GM12864 (cell line): ENCODE results near the gene DNAJB5.
"Not testable (repeated sequence)": the region's sequence is repeated elsewhere in the genome, so short reads cannot be mapped to it uniquely, and the experiment has no call there.

Experiments used
- DNase-seq: peaks from one replicate; pipeline ENCODE4 v3.0.0-alpha.2; 2011; ENCODE audit warnings: low read depth
- H3K4me3 ChIP-seq: 2 replicates; pipeline ENCODE4 v1.5.1; 2011; ENCODE audit warnings: mild to moderate bottlenecking, low read depth, low read length, control low read depth
- CTCF ChIP-seq: IDR thresholded peaks from 2 replicates; pipeline ENCODE4 v1.5.1; 2011; ENCODE audit warnings: low read depth, mild to moderate bottlenecking, moderate library complexity, low read length, control low read depth, inconsistent platforms; ENCODE audit errors: missing control alignments

Gene DNAJB5

GRCh38 chr9:35000535-35001284, 11.2 kb downstream of the DNAJB5 start:
- DNase-seq = no peak
- no peak for TF ChIP-seq CTCF
- no peak overlapping the region for H3K4me3 ChIP-seq

- TF ChIP-seq CTCF = no peak
- H3K4me3 ChIP-seq = no peak overlapping the region
- DNase-seq = no peak
These were observed 11.7 kb downstream of the DNAJB5 start for GRCh38 chr9:35001285-35001677.

GRCh38 chr9:35001803-35002502, 12.4 kb downstream of the DNAJB5 start:
- H3K4me3 ChIP-seq = no peak overlapping the region
- no peak for DNase-seq
- TF ChIP-seq CTCF = no peak

- no peak overlapping the region for H3K4me3 ChIP-seq
- DNase-seq = no peak
- TF ChIP-seq CTCF = no peak
These were observed 13.1 kb downstream of the DNAJB5 start for GRCh38 chr9:35002623-35003022.

GRCh38 chr9:35004299-35004698, 14.8 kb downstream of the DNAJB5 start:
- DNase-seq, H3K4me3 ChIP-seq: not testable (repeated sequence)

GRCh38 chr9:35010351-35010958, 20.9 kb downstream of the DNAJB5 start:
- H3K4me3 ChIP-seq = no peak overlapping the region
- no peak for DNase-seq
- no peak for TF ChIP-seq CTCF

GRCh38 chr9:35014517-35014916, 25.0 kb downstream of the DNAJB5 start:
- no peak for TF ChIP-seq CTCF
- H3K4me3 ChIP-seq = no peak overlapping the region
- no peak for DNase-seq

GRCh38 chr9:35023443-35023842, 33.9 kb downstream of the DNAJB5 start:
- DNase-seq, H3K4me3 ChIP-seq: not testable (repeated sequence)
